H9 (cell line): ENCODE data around the gene CD3D. TPM values are rescaled to one million over a fixed set of nuclear protein-coding genes. Genes with fewer than 3 reads are reported as not detected.

ENCODE experiments used
- DNase-seq: peaks from one replicate; pipeline ENCODE4 v3.0.0-alpha.2; 2017
- H2AFZ ChIP-seq: one replicate; pipeline ENCODE4 v1.6.1; 2013; ENCODE audit warnings: mild to moderate bottlenecking, low read length, control low read depth, moderate library complexity
- H2AK5ac ChIP-seq: 2 replicates; pipeline ENCODE4 v1.6.1; 2013; ENCODE audit warnings: low read length, control low read depth, mixed read lengths; ENCODE audit not compliant: insufficient read length
- H2BK120ac ChIP-seq: one replicate; pipeline ENCODE4 v1.6.1; 2013; ENCODE audit warnings: low read depth, mild to moderate bottlenecking, low read length, control low read depth, inconsistent platforms; ENCODE audit not compliant: poor library complexity, severe bottlenecking
- H2BK12ac ChIP-seq: 2 replicates; pipeline ENCODE4 v1.6.1; 2013; ENCODE audit warnings: low read length, control low read depth, mixed read lengths, low read depth; ENCODE audit not compliant: insufficient read length
- H2BK15ac ChIP-seq: 2 replicates; pipeline ENCODE4 v1.6.1; 2013; ENCODE audit warnings: low read depth, low read length, control low read depth
- H2BK20ac ChIP-seq: one replicate; pipeline ENCODE4 v1.6.1; 2013; ENCODE audit warnings: low read depth, mild to moderate bottlenecking, low read length, control low read depth, inconsistent platforms; ENCODE audit not compliant: poor library complexity, severe bottlenecking
- H2BK5ac ChIP-seq: 2 replicates; pipeline ENCODE4 v1.6.1; 2013; ENCODE audit warnings: low read length, control low read depth, mixed read lengths; ENCODE audit not compliant: insufficient read length
- H3K14ac ChIP-seq: 2 replicates; pipeline ENCODE4 v1.6.1; 2013; ENCODE audit warnings: low read length, control low read depth; ENCODE audit not compliant: insufficient read depth
- H3K18ac ChIP-seq: 2 replicates; pipeline ENCODE4 v1.6.1; 2013; ENCODE audit warnings: low read depth, mild to moderate bottlenecking, mixed read lengths, low read length, control low read depth; ENCODE audit not compliant: insufficient read length
- H3K23ac ChIP-seq: 2 replicates; pipeline ENCODE4 v1.6.1; 2013; ENCODE audit warnings: low read length, control low read depth, mixed read lengths, low read depth; ENCODE audit not compliant: insufficient read length
- H3K23me2 ChIP-seq: 2 replicates; pipeline ENCODE4 v1.6.1; 2013; ENCODE audit warnings: low read depth, mild to moderate bottlenecking, mixed read lengths, low read length, control low read depth; ENCODE audit not compliant: insufficient read length, poor library complexity, severe bottlenecking
- H3K27ac ChIP-seq: 2 replicates; pipeline ENCODE4 v1.5.1; 2013; ENCODE audit warnings: low read length, control low read depth, mixed read lengths, low read depth; ENCODE audit not compliant: insufficient read length
- H3K27me3 ChIP-seq: 2 replicates; pipeline ENCODE4 v1.6.1; 2013; ENCODE audit warnings: low read length, control low read depth, inconsistent platforms; ENCODE audit not compliant: insufficient read depth
- H3K4ac ChIP-seq: 2 replicates; pipeline ENCODE4 v1.6.1; 2013; ENCODE audit warnings: low read depth, mild to moderate bottlenecking, control low read depth, inconsistent platforms, low read length, moderate library complexity
- H3K4me1 ChIP-seq: 2 replicates; pipeline ENCODE4 v1.6.1; 2013; ENCODE audit warnings: low read length, control low read depth, inconsistent platforms; ENCODE audit not compliant: insufficient read depth
- H3K4me2 ChIP-seq: 2 replicates; pipeline ENCODE4 v1.6.1; 2013; ENCODE audit warnings: low read length, control low read depth, mixed read lengths; ENCODE audit not compliant: insufficient read length, insufficient read depth
- H3K56ac ChIP-seq: 2 replicates; pipeline ENCODE4 v1.6.1; 2013; ENCODE audit warnings: low read depth, mild to moderate bottlenecking, mixed read lengths, low read length, control low read depth; ENCODE audit not compliant: insufficient read length
- H3K79me1 ChIP-seq: 2 replicates; pipeline ENCODE4 v1.6.1; 2013; ENCODE audit warnings: low read depth, mild to moderate bottlenecking, moderate library complexity, low read length, control low read depth, inconsistent platforms; ENCODE audit not compliant: insufficient read depth, poor library complexity, severe bottlenecking
- H3K79me2 ChIP-seq: 2 replicates; pipeline ENCODE4 v1.6.1; 2013; ENCODE audit warnings: low read length, control low read depth, inconsistent platforms; ENCODE audit not compliant: insufficient read depth
- H3K9ac ChIP-seq: 2 replicates; pipeline ENCODE4 v1.6.1; 2013; ENCODE audit warnings: low read length, control low read depth, mixed read lengths; ENCODE audit not compliant: insufficient read length; ENCODE audit errors: extremely low read depth
- H3K9me3 ChIP-seq: one replicate; pipeline ENCODE4 v1.6.1; 2013; ENCODE audit warnings: low read depth, low read length, inconsistent platforms; ENCODE audit not compliant: control insufficient read depth
- H3T11ph ChIP-seq: one replicate; pipeline ENCODE4 v1.6.1; 2013; ENCODE audit warnings: mild to moderate bottlenecking, low read length, control low read depth, inconsistent platforms
- H4K20me1 ChIP-seq: one replicate; pipeline ENCODE4 v1.6.1; 2013; ENCODE audit not compliant: control insufficient read depth, insufficient read length, insufficient read depth
- H4K5ac ChIP-seq: 2 replicates; pipeline ENCODE4 v1.6.1; 2013; ENCODE audit warnings: low read depth, mild to moderate bottlenecking, mixed read lengths, low read length, control low read depth; ENCODE audit not compliant: insufficient read length
- H4K8ac ChIP-seq: replicated peaks from 2 replicates; pipeline ENCODE4 v1.6.1; 2013; ENCODE audit warnings: low read length, control low read depth, mixed read lengths, low read depth; ENCODE audit not compliant: insufficient read length
- H4K91ac ChIP-seq: 2 replicates; pipeline ENCODE4 v1.6.1; 2013; ENCODE audit warnings: low read depth, mild to moderate bottlenecking, moderate library complexity, mixed read lengths, low read length, control low read depth; ENCODE audit not compliant: insufficient read length
- H3K27ac Mint-ChIP-seq, 3 experiments: 2 replicates in 2 of 3; 3 replicates in 1 of 3; pipeline ENCODE4 v1.8.0; 2020 to 2021; ENCODE audit warnings: mixed read lengths in 3 of 3, mild to moderate bottlenecking in 1 of 3, moderate library complexity in 1 of 3
- H3K27me3 Mint-ChIP-seq: 2 replicates; pipeline ENCODE4 v1.8.0; 2021; ENCODE audit warnings: low read depth, mild to moderate bottlenecking, moderate library complexity, mixed read lengths
- H3K36me3 Mint-ChIP-seq, 3 experiments: 2 replicates in 2 of 3; 3 replicates in 1 of 3; pipeline ENCODE4 v1.8.0; 2020 to 2021; ENCODE audit warnings: low read depth in 3 of 3, mixed read lengths in 3 of 3; ENCODE audit not compliant: insufficient read depth in 1 of 3
- H3K4me1 Mint-ChIP-seq, 2 experiments: 2 replicates each; pipeline ENCODE4 v1.8.0; 2020; ENCODE audit warnings: mixed read lengths in 2 of 2
- H3K4me3 Mint-ChIP-seq, 2 experiments: 2 replicates in 1 of 2; 3 replicates in 1 of 2; pipeline ENCODE4 v1.8.0; 2020 to 2021; ENCODE audit warnings: mild to moderate bottlenecking in 2 of 2, mixed read lengths in 2 of 2, moderate library complexity in 1 of 2
- H3K9me3 Mint-ChIP-seq, 2 experiments: 2 replicates in 1 of 2; 3 replicates in 1 of 2; pipeline ENCODE4 v1.8.0; 2020; ENCODE audit warnings: mild to moderate bottlenecking in 2 of 2, mixed read lengths in 2 of 2, moderate library complexity in 1 of 2
- CTCF ChIP-seq: fragments of 200-600 bp; sonication (generic); conservative IDR thresholded peaks from 3 replicates; pipeline ENCODE4 v1.8.0; 2021; ENCODE audit warnings: antibody characterized with exemption, mild to moderate bottlenecking
- WGBS: extraction: QIAGEN DNeasy Blood & Tissue Kit; methylation state at CpG from one replicate; pipeline ENCODE4 v1.1.7; 2013; ENCODE audit warnings: missing lambda C conversion rate, low lambda C conversion rate, mixed read lengths; ENCODE audit not compliant: insufficient read length; ENCODE audit errors: extremely low coverage; 5-methylcytosine and 5-hydroxymethylcytosine counted together
- total RNA-seq: library from RNA; stranded (reverse); gene quantifications from 2 replicates; pipeline ENCODE4 v1.2.1, GENCODE V29; 2021

The CD3D gene
- total RNA-seq, 1 experiment from 2014 or later: not detected

GRCh38 chr11:118343248-118343647 is 743 bp upstream of the CD3D start:
- Histone ChIP-seq H2BK20ac (no peak overlapping the region), H3K9me3 (no peaks in the 10 kb centered on the region), H2BK12ac (no peak overlapping the region), H4K20me1 (no peaks in the 10 kb centered on the region), H4K91ac (no peak overlapping the region), H3K18ac (no peak overlapping the region), H3K79me2 (no peaks in the 10 kb centered on the region), H4K5ac (no peak overlapping the region), H3K4me1 (no peaks in the 10 kb centered on the region), H3K23me2 (no peaks in the 10 kb centered on the region), H2BK15ac (no peak overlapping the region), H3K27me3 (no peaks in the 10 kb centered on the region), H3K4me2 (no peak overlapping the region), H2BK5ac (no peak overlapping the region), H3K4ac (no peak overlapping the region), H3K14ac (peak overlapping the region; percentile 49; the same call in 1 of the 2 replicates), H4K8ac (no peak overlapping the region), H3K27ac (no peak overlapping the region), H3K9ac (no peak overlapping the region), H3K79me1 (no peaks in the 10 kb centered on the region), H2BK120ac (no peak overlapping the region), H3T11ph (no peak overlapping the region), H2AK5ac (no peak overlapping the region), H2AFZ (no peak overlapping the region), H3K23ac (no peak overlapping the region), H3K56ac (no peak overlapping the region)
- no peaks in the 10 kb centered on the region for H3K36me3 Mint-ChIP-seq
- DNase-seq: no peak
- no peak overlapping the region for H3K4me3 Mint-ChIP-seq
- H3K27me3 Mint-ChIP-seq: peaks cover 59% of the 10 kb centered on the region
- H3K9me3 Mint-ChIP-seq: no peaks in the 10 kb centered on the region
- peaks cover 2 to 3% of the 10 kb centered on the region in 2 experiments; a peak in 1 of 4 replicates for H3K4me1 Mint-ChIP-seq
- no peak for TF ChIP-seq CTCF
- H3K27ac Mint-ChIP-seq: no peak overlapping the region; a peak in 1 of 7 replicates
- no CpG with 5 or more reads among the region's 9 CpGs for WGBS
